Measurements from ENCODE around the gene ZNF436.
"Not testable (repeated sequence)": the region's sequence is repeated elsewhere in the genome, so short reads cannot be mapped to it uniquely, and the experiment has no call there.

ZNF436 gene

GRCh38 chr1:23392125-23392855 is 22.7 kb upstream of the ZNF436 start:
- DNase-seq, result no peak

- DNase-seq, result no peak
These were observed 20.2 kb upstream of the ZNF436 start for GRCh38 chr1:23389837-23390321.

- no peak for DNase-seq
These were observed 17.9 kb upstream of the ZNF436 start for GRCh38 chr1:23387494-23387893.

GRCh38 chr1:23385119-23385621 is 15.5 kb upstream of the ZNF436 start:
- no peak for DNase-seq

- DNase-seq, result no peak
These were observed 14.8 kb upstream of the ZNF436 start for GRCh38 chr1:23384312-23385058.

- DNase-seq, result no peak
These were observed 14.1 kb upstream of the ZNF436 start for GRCh38 chr1:23383577-23384311.

- no peak for DNase-seq
These were observed 11.7 kb upstream of the ZNF436 start for GRCh38 chr1:23381233-23381885.

- no peak for DNase-seq
These were observed 11.1 kb upstream of the ZNF436 start for GRCh38 chr1:23380719-23381118.

GRCh38 chr1:23380236-23380635 is 10.6 kb upstream of the ZNF436 start:
- DNase-seq, result not testable (repeated sequence)

- DNase-seq, result no peak
These were observed 7.5 kb upstream of the ZNF436 start for GRCh38 chr1:23376890-23377811.

- not testable (repeated sequence) for DNase-seq
These were observed 4.6 kb upstream of the ZNF436 start for GRCh38 chr1:23374079-23374735.

- no peak for DNase-seq
These were observed 2.6 kb upstream of the ZNF436 start for GRCh38 chr1:23371987-23372880.

GRCh38 chr1:23370709-23371584 is 1.3 kb upstream of the ZNF436 start:
- no peak for DNase-seq

- DNase-seq, result no peak
These were observed 683 bp upstream of the ZNF436 start for GRCh38 chr1:23370330-23370708.

- peak; percentile 80 for DNase-seq
These were observed 888 bp downstream of the ZNF436 start for GRCh38 chr1:23368562-23369334.

GRCh38 chr1:23367791-23368561 is 1.7 kb downstream of the ZNF436 start:
- peak; percentile 94 for DNase-seq

GRCh38 chr1:23367451-23367790 is 2.2 kb downstream of the ZNF436 start:
- no peak for DNase-seq
